Measurements from ENCODE around the gene DIAPH3. TPM values are rescaled to one million over a fixed set of nuclear protein-coding genes. Genes with fewer than 3 reads are reported as not detected.
"Not testable (repeated sequence)": the region's sequence is repeated elsewhere in the genome, so short reads cannot be mapped to it uniquely, and the experiment has no call there.

The DIAPH3 gene
- total RNA-seq, 2 donors from 2014 or later: 7.1 to 8.0 TPM

GRCh38 chr13:60095300-60095699 is 68.4 kb downstream of the DIAPH3 start:
- no peak for TF ChIP-seq CTCF (IDR thresholded peaks at IDR 0.05)
- Histone ChIP-seq H3K27ac (no peak overlapping the region), H3K27me3 (replicated peaks; ENCODE audit: insufficient read depth) (no peaks in the 10 kb centered on the region), H3K36me3 (no peaks in the 10 kb centered on the region), H3K4me3 (no peak overlapping the region), H3K9me3 (no peaks in the 10 kb centered on the region), H3K4me1 (ENCODE audit: control insufficient read depth in 1 of 2, low read depth in 2 of 2) (no peaks in the 10 kb centered on the region)
- no peak for ATAC-seq (ENCODE audit: insufficient number of reproducible peaks, low FRiP score, low read depth)
- DNase-seq (ENCODE audit: low spot score): no peak

GRCh38 chr13:60094385-60095088 is 69.2 kb downstream of the DIAPH3 start:
- Histone ChIP-seq H3K27me3 (replicated peaks; ENCODE audit: insufficient read depth) (no peaks in the 10 kb centered on the region), H3K27ac (no peak overlapping the region), H3K36me3 (no peaks in the 10 kb centered on the region), H3K9me3 (no peaks in the 10 kb centered on the region), H3K4me1 (ENCODE audit: control insufficient read depth in 1 of 2, low read depth in 2 of 2) (no peaks in the 10 kb centered on the region), H3K4me3 (peak overlapping the region; percentile 21)
- no peak for TF ChIP-seq CTCF (IDR thresholded peaks at IDR 0.05)
- DNase-seq (ENCODE audit: low spot score) (no peak), ATAC-seq (ENCODE audit: insufficient number of reproducible peaks, low FRiP score, low read depth) (no peak)

- Histone ChIP-seq H3K27me3 (replicated peaks; ENCODE audit: insufficient read depth) (no peaks in the 10 kb centered on the region), H3K9me3 (no peaks in the 10 kb centered on the region), H3K27ac (no peak overlapping the region), H3K4me1 (ENCODE audit: control insufficient read depth in 1 of 2, low read depth in 2 of 2) (no peaks in the 10 kb centered on the region), H3K36me3 (no peaks in the 10 kb centered on the region), H3K4me3 (no peak overlapping the region)
- no peak for TF ChIP-seq CTCF (IDR thresholded peaks at IDR 0.05)
- ATAC-seq (ENCODE audit: insufficient number of reproducible peaks, low FRiP score, low read depth) (no peak), DNase-seq (ENCODE audit: low spot score) (no peak)
Observed at GRCh38 chr13:60093425-60094019, 70.2 kb downstream of the DIAPH3 start.

- no peak for ATAC-seq (ENCODE audit: insufficient number of reproducible peaks, low FRiP score, low read depth)
- no peak for TF ChIP-seq CTCF (IDR thresholded peaks at IDR 0.05)
- H3K9me3 ChIP-seq: no peaks in the 10 kb centered on the region
- no peak overlapping the region for H3K4me3 ChIP-seq
- H3K36me3 ChIP-seq: no peaks in the 10 kb centered on the region
- no peaks in the 10 kb centered on the region for H3K27me3 ChIP-seq (replicated peaks; ENCODE audit: insufficient read depth)
- H3K27ac ChIP-seq: no peak overlapping the region
- no peak for DNase-seq (ENCODE audit: low spot score)
- H3K4me1 ChIP-seq (ENCODE audit: control insufficient read depth in 1 of 2, low read depth in 2 of 2): no peaks in the 10 kb centered on the region
Observed at GRCh38 chr13:60091573-60091972, 72.2 kb downstream of the DIAPH3 start.

- no peaks in the 10 kb centered on the region for H3K9me3 ChIP-seq
- TF ChIP-seq CTCF (IDR thresholded peaks at IDR 0.05): no peak
- ATAC-seq (ENCODE audit: insufficient number of reproducible peaks, low FRiP score, low read depth): no peak
- no peaks in the 10 kb centered on the region for H3K4me1 ChIP-seq (ENCODE audit: control insufficient read depth in 1 of 2, low read depth in 2 of 2)
- no peak overlapping the region for H3K27ac ChIP-seq
- H3K36me3 ChIP-seq: no peaks in the 10 kb centered on the region
- no peaks in the 10 kb centered on the region for H3K27me3 ChIP-seq (replicated peaks; ENCODE audit: insufficient read depth)
- no peak for DNase-seq (ENCODE audit: low spot score)
- H3K4me3 ChIP-seq: no peak overlapping the region
Observed at GRCh38 chr13:60090574-60090973, 73.2 kb downstream of the DIAPH3 start.

- H3K36me3 ChIP-seq; H3K27me3 ChIP-seq (replicated peaks; ENCODE audit: insufficient read depth); H3K9me3 ChIP-seq; H3K27ac ChIP-seq; ATAC-seq (ENCODE audit: insufficient number of reproducible peaks, low FRiP score, low read depth); DNase-seq (ENCODE audit: low spot score); H3K4me3 ChIP-seq; H3K4me1 ChIP-seq (ENCODE audit: control insufficient read depth in 1 of 2, low read depth in 2 of 2): not testable (repeated sequence)
Observed at GRCh38 chr13:60083780-60084179, 79.9 kb downstream of the DIAPH3 start.

Data from thoracic aorta (tissue), 2 donors.